HG02642 (cell line): ENCODE data around the gene HNRNPAB.

Experiments
- ATAC-seq: cut with Tn5 transposase; IDR thresholded peaks from one replicate; pipeline ENCODE4 v1.9.1; 2021; ENCODE audit warnings: mild to moderate bottlenecking; ENCODE audit not compliant: unreplicated experiment, poor library complexity

HNRNPAB gene

DNA sequence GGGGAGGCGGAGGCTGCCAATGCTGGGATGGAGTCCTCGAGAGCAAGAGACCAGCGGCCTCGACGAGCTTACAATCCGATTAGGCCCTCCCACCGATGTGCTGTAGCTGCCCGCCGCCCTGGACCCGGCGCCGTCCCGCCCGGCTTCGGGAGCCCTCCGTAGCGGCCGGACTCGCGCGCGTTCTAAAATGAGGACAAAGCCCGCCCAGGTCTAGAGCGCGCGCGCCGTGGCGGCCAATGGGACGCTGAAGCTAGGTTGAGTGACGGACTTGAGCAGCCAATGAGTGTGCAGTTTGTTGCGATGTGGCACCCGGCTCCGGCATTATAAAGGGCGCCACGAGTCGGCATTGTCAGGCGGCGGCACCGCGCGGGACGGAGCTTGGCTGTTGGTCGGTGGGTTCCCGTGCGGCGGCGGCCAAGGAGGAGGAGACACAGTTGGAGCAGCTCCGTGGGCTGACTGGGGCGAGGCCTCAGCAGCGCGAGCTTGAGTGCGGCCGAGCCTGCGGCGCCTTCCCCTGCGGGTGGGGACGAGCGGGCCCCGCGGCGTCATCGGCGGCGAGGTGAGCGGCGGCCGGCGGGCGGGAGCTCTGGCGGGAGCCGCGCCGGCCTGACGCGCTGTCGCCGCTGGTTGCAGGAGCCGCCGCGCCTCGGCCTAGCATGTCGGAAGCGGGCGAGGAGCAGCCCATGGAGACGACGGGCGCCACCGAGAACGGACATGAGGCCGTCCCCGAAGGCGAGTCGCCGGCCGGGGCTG lies at the start of gene HNRNPAB:
Gene HNRNPAB, plus strand, starts transcription at position 352 of the 753 bp plus-strand sequence. Its CDS starts 305 bp downstream, at position 657.
- ATAC-seq, result peak; percentile 81

DNA sequence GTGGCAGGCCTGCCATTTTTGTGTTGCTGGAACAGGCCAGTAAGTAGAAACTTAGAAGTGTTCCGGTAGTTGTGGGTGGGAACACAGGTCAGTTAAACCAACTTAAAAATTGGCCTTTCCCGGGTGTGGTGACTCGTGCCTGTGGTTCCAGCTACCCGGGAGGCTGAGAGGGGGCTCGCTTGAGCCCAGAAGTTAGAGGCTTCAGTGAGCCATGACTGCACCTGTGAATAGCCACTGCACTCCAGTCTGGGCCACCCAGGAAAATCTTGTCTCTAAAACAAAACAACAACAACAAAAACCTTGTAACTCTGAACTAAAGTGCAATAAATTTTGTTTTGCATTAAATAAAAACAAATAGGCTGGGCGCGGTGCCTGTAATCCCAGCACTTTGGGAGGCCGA lies 49.3 kb upstream of the HNRNPAB start:
- ATAC-seq, result no peak

DNA sequence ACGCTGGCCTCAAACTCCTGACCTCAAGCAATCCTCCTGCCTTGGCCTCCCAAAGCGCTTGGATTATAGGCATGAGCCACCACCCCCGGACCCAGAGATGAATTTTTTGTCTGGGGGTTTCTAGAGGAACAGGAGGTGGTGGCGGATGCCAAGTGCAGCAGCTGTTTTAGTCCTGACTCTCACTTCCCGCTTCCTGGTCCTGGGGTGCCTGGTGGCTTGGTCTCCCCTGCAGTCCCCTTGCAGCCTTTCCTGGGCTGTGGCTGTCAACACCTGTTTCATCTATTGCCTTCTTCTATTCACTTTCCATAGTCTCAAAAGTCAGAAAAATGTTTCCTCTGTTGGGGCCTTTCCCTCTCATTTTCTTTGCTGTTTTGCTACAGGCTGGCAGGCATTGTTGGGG lies 44.2 kb upstream of the HNRNPAB start:
- ATAC-seq, result no peak

DNA sequence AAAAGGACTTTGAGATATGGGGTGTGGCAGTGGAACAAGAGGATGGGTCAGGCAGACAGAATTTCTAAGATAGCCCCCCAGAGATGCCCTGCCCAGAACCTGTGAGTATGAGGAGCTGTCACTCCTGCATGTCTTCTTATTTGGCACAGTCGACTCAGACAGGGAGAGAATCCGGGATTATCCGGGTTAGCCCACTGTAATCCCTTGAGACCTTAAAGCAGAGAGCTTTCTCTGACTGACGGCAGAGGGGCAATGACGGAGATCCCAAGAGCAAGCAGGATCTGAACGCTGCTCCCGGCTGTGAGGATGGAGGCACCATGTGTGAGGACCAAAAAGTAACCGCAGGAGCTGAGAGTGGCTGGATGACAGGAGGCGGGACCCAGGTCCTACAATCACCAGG lies 41.9 kb upstream of the HNRNPAB start:
- no peak for ATAC-seq

DNA sequence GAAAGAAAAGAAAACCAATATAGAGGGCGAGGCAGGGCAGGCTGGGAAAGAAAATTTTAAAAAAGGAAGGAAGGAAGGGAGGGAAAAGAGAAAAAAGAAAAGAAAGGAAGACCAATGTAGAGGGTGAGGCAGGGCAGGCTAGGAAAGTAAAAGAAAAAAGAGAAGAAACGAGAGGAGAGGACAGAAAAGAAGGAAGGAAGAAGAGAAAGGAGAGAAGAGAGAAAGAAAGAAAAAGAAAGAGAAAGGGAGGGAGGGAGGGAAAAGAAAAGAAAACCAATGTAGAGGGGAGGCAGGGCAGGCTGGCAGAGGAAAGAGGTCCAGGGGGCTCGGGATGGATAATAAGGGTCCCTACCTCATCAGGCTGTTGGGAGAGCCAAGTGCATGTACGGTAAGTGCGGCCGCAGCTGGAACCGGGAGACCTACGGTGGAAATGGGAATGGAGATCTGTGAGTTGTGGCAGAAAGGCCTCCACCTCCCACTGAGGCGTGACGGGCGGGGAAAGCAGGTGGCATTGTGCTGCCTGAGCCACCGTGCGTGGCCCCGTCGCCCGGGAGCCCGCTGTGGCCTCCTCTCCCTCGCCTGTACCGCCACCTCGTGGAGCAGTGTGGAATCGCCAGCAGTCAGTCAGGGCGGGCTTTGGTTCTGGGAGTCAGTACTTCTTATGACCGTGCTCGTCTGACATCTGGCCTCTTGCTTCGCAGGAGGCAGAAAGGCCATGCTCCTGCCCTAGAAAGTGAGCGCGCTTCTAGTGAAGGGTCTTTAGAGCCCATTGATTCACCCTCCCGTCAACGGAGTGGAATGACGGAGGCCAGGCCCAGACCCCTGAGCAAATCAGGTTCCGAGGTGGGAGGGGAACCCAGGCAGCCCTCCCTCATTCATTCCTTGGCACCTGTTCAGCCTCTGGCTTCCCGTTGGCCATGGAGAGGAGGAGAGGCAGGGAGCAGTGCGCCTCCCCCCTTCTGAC lies 40.3 kb upstream of the HNRNPAB start:
- peak; percentile 97 for ATAC-seq

DNA sequence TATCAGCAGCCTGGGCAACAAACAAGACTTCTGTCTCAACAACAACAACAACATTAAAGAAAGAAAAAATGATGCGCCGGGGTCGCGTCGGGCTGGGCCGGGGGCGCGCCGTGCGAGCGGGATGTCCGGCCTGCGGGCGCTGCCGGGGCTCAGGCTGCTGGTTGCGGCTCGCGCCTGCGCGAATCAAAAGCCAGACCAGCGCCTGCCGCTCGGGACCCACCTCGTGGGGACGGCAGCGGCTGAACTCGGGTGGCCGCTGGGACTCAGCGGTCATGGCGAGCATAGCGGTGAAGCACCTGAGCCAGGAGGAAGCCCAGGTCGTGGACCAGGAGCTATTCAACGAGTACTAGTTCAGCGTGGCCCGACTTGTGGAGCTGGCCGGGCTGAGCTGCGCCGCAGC lies 38.8 kb upstream of the HNRNPAB start:
- ATAC-seq, result no peak

DNA sequence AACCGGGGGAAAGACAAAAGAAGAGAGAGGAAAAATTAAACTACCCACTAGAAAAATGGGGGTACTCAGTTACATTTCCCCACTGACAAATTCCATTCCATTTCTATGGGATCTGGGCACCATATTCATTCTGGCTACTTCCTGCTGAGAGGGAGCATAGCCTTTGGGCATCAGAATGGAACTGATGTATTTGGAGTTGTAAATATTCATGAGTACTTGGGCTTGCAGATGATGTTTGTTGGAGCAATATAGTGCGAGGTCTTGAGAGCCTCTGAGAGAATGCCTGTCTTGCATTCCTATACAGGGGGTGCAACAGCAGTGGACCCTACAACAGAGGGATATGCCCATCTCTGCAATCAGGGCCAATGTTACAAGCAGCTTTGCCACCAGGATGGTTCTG lies 33.9 kb upstream of the HNRNPAB start:
- ATAC-seq, result no peak

DNA sequence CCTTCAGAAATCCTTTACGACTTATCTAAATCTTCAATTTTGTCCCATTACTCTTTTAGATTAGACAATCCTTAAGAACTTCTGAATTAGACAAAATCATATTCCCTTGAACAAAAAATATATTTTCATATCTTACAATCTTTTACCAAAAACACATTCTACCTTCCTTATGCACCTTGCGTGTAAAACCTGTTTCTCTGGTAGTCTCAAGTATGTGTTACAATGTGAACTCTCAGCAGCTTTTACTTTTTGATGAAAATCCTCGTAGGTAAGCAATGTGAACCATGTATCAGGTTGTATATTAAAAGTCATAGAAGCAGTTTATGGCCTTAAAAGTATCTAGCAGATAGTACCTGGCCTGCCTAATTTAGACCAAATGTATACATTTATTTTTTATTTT lies 29.9 kb upstream of the HNRNPAB start:
- ATAC-seq, result no peak

DNA sequence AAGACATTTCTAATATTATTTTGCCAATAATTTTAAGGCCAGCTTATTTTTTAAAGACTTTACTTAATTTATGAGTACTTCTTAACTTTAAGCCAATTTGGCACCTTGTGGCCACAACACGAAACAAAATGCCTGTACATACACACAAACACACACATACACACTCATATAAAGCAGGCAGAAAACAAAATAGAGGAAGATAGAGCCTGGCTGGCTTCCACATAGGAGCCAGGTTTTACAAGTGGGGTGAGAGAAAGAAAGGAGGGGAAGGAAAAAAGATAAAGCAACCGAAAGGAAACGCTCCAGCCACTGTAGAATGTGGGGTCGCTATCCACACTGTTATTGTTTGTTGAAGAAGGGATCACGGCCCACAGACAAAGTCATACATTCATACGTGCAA lies 27.5 kb upstream of the HNRNPAB start:
- no peak for ATAC-seq

DNA sequence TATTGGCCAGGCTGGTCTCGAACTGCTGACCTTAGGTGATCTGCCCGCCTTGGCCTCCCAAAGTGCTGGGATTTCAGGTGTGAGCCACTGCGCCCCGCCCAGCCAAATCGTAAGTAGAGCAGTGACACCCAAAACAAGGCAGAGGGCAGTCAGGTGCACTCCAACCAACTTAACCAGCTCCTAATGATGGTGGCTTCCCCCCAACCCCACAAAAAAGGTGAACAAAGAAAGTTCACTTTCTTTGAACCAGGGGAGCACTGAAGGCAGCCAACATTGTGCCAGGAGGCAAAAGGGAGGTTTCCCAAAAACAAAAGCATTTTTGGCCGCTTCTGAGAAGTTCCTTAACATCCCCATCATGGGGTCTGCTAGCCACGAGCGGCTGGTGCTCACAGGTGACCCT lies 26.8 kb upstream of the HNRNPAB start:
- no peak for ATAC-seq

DNA sequence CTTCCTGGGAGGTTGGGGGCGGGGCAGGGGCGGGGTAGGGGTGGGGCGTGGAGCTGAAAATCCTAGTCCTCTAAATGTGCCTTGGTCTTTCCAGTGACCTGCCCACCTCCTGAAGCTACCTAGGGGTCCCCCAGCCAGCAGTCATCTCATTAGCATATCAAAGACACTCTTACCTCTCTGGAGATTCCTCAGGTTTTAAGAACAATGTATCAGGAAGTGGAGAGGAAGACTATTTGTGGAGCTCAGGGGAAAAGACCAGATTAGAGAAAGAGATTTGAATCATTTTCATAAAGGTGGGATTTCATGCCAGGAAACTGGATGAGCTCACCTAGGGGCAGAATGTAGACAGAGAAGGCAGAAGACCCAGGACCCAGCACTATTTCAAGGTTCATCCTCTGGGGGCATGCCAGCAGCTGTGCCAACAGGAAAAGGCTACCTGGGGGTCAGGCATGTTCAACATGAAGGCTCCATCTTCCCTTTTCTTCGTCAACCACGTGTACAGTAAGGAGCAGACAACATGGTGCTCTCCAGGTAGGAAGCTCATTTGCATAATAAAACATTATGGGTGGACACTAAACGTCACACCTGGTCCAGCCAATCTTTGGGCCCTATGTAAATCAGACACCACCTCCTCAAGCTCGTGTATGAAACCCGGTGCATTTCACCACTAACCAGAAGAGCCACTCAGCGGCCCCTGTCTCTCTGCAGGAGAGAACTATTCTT lies 24.0 kb upstream of the HNRNPAB start:
- no peak for ATAC-seq

DNA sequence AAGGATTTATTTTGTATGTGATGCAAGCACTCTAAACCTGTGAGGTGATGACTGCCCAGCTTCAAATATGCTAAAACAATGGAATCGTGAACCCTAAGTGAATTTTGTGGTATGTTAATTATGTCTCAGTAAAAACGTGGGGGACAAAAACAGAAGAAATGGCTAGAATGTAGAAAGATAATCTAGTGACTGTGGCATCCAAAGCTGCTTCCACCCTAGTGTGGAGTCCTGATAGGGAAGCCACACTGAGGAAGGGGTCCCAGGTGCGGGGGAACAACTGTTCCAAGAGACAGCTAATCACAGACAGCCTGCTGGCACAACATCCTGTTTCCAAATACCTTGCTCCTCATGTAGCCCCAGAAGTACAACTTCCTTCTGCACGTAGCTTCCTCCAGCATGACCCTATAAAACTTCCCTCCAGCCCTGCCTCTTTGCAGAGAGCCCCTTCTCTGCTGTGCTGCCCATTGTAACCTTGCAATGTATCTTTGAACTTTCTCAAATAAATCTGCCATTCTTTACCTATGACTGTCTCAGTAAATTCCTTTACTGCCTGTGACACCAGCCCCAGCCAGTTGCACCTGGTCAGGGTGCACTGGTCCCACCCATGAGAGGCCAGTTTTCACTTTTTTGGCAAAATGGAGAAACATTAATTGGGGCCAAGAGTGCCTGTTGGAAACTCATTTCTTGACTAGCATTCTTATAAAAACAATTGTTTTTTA lies 22.0 kb upstream of the HNRNPAB start:
- ATAC-seq, result no peak

DNA sequence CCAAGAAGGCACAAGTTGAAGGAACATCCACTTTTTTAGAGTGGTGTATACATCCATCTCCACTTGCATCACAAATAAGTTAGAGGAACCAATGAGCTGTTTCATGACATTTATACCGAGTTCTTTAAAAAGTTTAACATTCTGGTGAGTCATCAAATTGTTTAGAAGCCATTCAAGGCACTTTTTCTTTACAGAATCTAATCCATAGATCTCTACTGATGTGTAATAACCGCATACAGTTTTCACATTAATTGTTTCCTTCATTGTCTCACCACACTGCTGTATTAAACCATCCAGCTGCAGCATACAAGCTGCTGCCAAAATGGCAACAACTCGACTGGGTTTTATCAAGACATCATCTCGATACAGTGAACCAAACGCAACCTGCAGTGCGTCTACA lies 17.9 kb upstream of the HNRNPAB start:
- no peak for ATAC-seq

DNA sequence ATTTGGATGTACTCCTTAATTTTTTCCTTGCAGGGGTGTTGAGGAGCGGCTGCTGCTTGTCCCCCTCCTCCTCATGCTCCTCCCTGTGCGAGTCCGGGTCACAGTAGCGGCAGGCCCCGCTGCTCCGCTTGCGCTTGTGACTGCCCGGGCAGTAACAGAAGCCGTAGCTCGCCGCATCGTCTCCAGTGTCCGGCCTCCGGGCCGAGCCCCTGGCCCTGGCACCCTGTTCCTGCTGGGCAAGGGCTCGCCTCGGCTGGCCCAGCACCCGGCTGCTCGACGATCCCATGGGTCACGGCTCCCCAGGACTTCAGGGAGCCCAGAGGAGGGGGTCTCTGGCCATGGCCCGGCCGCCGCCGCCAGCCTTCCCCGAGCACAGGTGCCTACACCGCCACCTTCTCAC lies 17.3 kb upstream of the HNRNPAB start, which contains the start of gene GMCL2:
Gene GMCL2, minus strand, starts transcription at position 358 of the 400 bp plus-strand sequence. Its CDS starts 72 bp downstream, at position 286.
- no peak for ATAC-seq

DNA sequence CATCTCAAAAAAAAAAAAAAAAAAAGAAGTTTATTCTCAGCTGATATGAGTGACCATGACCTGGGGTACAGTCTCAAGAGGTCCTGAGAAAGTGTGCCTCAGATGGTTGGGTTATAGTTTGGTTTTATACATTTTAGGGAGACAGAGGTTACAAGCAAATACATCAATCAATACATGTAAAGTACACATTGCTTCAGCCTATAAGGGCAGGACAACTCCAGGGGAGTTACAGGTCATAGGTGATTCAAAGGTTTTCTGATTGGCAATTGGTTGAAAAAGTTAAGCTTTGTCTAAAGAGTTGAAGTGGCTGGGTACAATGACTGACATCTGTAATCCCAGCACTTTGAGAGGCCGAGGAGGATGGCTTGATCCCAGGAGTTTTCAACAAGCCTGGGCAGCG lies 14.9 kb upstream of the HNRNPAB start:
- ATAC-seq, result no peak

DNA sequence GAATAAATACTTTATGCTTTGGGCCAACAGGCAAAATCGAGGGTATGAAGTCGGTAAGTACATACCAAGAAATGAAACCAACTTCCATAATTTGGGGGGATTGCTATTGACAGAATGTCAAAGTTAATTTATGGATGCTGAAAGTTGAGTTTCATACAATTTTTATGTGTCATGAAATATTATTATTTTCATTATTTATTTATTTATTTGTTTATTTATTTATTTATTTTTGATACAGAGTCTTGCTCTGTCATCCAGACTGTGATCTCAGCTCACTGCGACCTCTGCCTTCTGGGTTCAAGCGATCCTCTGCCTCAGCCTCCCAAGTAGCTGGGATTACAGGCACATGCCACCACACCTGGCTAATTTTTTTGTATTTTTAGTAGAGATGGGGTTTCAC lies 12.7 kb upstream of the HNRNPAB start:
- no peak for ATAC-seq

DNA sequence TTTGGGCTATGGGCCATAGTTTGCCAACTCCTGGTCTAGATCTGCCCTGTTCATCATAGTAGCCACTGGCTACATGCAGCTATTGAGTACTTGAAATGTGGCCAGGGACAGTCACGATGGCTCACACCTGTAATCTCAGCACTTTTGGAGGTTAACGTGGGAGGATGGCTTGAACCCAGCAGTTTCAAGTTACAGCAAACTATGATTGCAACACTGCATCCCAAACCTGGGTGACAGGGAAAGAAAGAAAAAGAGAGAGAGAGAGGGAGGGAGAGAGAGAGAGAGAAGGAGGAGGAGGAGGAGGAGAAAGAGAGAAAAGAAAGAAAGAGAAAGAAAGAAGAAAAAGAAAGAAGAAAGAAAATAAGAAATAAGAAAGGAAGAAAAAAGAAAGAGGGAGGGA lies 12.1 kb upstream of the HNRNPAB start:
- no peak for ATAC-seq

DNA sequence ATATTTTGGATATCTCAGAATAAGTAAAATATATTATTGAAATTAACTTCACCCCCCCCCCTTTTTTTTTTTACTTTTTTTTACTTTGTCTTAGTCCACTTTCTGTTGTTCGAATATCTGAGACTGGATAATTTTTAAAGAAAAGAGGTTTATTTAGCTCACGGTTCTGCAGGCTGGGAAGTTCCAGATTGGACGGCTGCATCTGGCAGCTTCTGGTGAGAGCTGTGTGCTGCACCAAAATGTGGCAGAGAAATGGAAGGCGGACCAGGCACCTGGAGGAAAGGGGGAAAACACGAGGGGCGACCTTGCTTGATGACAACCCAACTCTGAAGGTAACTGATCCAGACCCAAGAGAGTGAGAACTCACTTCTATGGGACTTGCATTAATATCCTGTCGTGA lies 11.5 kb upstream of the HNRNPAB start:
- no peak for ATAC-seq

DNA sequence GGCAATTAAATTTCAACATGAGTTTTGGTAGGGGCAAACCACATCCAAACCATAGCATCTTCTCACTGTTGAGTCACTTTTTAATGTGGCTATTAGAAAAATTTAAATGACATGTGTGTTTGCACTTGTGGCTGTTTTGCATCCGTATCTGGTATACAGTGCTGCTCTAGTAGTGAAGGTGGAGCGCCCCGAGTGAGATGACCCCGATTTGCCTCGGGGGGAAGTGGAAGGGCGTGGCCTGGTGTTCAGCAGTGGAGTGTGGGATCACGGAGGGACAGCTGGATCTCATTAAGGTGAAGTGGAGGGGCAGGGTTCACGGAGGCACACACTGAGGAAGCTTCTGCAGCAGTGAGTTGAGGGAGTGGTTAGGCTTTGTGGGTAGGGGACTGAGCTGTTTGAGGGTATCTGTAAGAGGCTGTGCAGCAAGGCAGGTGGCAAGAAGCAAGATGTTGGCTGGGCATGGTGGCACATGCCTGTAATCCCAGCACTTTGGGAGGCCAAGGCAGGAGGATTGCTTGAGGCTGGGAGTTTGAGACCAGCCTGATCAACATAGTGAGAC lies 11.0 kb upstream of the HNRNPAB start:
- ATAC-seq, result no peak

DNA sequence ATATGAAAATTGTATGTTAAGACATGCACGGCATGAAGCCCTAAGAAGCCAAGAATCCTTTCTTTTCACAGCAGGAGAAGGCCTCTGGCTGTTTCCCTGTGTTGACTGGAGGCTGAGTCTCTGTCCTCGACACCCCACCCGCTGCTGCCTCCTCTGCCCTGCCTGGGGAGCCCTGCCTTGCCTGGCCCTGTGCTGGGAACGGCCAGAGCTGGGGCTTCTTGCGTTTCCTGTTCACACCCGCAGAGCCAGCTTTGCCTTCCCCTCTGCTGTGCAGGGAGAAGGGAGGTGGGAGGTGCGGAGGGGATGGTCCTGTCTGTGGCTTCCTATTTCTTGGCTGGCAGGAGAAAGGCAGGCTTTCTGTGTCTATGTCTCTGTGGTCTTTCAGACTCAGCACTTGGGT lies 10.3 kb upstream of the HNRNPAB start:
- ATAC-seq, result no peak
